GM21619 (cell line): Measurements from ENCODE around the gene SLC35F6.
"Not testable (repeated sequence)": the region's sequence is repeated elsewhere in the genome, so short reads cannot be mapped to it uniquely, and the experiment has no call there.

ENCODE experiments used
- ATAC-seq: cut with Tn5 transposase; IDR thresholded peaks from one replicate; pipeline ENCODE4 v1.9.1; 2021; ENCODE audit not compliant: unreplicated experiment

Gene SLC35F6

GRCh38 chr2:26780203-26780760 lies 16.2 kb downstream of the SLC35F6 start:
- no peak for ATAC-seq

DNA sequence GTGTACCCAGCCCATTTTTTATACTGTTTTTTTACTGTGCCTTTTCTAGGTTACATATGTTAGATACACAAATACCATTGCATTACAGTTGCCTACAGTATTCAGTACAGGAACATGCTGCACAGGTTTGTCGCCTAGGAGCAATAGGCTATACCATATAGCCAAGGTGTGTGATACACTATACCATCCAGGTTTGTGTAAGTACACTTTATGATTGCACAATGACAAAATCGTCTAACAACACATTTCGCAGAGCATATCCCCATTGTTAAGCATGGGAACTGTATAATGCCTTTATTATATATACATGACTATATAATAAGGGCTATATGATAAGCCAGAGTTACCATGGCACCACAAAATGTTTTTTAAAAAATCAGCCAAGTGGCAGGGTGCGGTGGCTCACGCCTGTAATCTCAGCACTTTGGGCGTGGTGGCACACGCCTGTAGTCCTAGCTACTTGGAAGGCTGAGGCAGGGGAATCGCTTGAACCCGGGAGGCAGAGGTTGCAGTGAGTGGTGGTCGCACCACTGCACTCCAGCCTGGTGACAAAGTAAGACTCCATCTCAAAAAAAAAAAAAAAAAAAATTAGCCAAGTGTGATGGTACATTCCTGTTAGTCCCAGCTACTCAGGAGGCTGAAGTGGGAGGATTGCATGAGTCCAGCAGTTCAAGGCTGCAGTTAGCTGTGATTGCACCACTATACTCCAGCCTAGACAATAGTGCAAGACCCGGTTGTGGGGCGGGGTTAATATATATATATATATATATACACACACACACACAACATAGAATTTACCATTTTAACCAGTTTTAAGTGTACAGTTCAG lies 19.0 kb downstream of the SLC35F6 start:
- ATAC-seq: no peak

GRCh38 chr2:26784570-26785234 lies 20.6 kb downstream of the SLC35F6 start:
- no peak for ATAC-seq

DNA sequence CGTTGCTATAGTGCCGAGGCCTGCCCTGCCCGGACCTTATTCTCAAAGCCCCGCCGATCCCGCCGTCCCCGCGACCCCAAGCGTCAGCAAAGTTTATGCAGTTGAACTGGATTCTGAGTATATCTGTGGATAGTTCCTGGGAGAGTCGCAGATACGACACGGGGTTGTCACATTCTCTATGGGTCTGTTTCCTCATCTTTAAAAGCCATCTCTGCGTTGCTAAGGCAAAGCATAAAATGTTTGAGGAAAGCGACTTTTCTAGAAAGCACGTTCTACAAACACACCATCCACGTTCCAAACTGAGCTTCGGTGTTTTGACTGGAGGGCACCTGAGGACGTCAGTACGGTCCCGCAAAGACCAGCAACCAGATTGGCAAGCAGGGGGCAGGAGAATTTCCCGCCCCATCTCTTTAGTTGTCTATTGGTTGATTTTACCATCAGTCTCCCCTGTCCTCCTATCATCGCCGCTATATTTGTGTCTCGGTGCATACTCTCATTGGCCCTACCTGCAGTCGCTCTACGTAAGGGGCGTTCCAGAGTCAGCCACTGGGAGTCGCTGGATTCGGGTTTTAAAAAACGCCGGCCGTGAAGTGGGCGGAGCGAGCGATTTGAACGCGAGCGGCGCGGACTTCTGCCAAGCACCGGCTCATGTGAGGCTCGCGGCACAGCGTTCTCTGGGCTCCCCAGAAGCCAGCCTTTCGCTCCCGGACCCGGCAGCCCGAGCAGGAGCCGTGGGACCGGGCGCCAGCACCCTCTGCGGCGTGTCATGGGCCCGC lies 21.5 kb downstream of the SLC35F6 start, which contains the start of gene CENPA:
TSS of gene CENPA (plus strand) at position 626 of the 776 bp plus-strand sequence. CDS start at position 767, 141 bp downstream.
- peak; percentile 99 for ATAC-seq

GRCh38 chr2:26786207-26787028 lies 22.3 kb downstream of the SLC35F6 start:
- peak; percentile 4 for ATAC-seq

DNA sequence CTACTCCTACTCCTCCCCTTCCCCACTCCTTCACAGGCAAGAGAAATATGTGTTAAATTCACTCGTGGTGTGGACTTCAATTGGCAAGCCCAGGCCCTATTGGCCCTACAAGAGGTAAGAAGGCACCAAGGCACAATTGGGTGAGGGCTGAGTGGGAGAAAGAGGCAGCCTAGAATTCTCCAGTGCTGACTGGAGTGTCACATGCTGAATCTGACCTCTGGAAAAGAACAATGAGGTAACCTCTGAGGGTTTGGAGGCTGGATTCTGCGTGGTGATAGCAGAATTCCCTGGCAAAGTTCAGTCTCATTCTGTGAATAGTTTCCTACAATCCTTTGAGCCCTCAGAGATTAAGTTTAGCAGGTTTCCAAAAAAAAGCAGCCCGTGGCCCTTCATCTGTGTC lies 28.6 kb downstream of the SLC35F6 start:
- ATAC-seq: no peak

DNA sequence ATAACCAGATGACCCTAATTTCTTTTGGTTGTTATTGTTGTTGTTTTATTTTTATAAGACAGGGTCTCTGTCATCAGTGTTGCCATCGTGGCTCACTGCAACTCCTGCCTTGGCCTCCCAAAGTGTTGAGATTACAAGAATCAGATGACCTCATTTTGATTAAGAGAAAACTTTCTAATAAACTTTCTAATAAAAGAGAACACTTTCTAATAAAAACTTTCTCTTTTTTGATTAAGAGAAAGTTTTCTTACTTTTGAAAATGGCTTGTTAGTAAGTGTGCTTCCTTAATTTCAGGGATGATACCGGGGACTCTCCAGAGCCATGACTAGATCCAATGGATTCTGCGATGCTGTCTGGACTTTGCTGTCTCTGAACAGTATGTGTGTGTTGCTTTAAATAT lies 29.4 kb downstream of the SLC35F6 start:
- no peak for ATAC-seq

DNA sequence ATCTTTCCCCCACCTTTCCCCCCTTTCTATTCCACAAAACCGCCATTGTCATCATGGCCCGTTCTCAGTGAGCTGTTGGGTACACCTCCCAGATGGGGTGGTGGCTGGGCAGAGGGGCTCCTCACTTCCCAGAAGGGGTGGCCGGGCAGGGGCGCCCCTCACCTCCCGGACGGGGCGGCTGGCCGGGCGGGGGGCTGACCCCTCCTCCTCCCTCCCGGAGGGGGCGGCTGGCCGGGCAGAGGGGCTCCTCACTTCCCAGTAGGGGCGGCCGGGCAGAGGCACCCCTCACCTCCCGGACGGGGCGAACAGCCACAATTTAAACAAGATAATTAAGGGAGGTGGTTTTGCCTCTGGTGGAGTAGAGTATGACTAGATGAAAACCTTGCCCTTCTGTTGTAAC lies 31.1 kb downstream of the SLC35F6 start:
- ATAC-seq: not testable (repeated sequence)

- ATAC-seq: no peak
Observed at GRCh38 chr2:26801328-26801727, 37.2 kb downstream of the SLC35F6 start.

DNA sequence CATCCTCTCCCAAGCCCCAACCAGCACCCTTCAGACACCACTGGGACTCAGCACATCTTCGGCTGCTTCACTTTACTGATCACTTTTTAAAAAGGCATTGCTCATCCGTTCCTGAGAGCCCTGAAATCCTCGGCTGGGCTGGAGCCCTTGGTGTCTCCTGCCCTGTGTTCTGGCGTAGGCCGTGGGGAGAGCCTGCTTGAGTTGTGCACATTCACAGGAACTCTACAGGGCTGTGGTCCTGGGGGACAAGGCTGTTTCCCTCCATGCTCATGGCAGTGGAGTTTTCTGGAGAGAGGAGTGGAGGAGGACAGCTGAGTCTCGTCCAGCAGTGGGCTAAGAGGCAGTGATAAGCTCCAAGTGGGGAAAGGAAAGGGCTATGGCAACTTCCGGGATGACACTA lies 37.7 kb downstream of the SLC35F6 start:
- no peak for ATAC-seq

DNA sequence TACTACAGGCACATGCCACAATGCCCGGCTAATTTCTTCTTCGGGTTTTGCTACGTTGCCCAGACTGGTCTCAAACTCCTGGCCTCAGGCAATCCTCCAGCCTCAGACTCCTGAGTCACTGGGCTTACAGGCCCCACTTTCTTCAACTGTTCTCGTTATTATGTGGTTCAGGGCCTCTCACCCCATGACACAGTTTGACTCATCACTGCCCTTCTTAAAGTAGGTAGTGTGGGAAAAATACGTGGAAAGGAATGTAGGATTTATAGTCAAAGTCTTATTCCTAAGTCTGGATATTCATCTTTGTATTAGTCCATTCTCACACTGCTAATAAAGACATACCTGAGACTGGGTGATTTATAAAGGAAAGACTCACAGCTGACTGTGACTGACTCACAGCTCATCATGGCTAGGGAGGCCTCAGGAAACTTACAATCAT lies 41.2 kb downstream of the SLC35F6 start:
- no peak for ATAC-seq

- ATAC-seq: no peak
Observed at GRCh38 chr2:26807788-26808460, 43.8 kb downstream of the SLC35F6 start.

GRCh38 chr2:26809211-26809610 lies 45.1 kb downstream of the SLC35F6 start:
- ATAC-seq: no peak

DNA sequence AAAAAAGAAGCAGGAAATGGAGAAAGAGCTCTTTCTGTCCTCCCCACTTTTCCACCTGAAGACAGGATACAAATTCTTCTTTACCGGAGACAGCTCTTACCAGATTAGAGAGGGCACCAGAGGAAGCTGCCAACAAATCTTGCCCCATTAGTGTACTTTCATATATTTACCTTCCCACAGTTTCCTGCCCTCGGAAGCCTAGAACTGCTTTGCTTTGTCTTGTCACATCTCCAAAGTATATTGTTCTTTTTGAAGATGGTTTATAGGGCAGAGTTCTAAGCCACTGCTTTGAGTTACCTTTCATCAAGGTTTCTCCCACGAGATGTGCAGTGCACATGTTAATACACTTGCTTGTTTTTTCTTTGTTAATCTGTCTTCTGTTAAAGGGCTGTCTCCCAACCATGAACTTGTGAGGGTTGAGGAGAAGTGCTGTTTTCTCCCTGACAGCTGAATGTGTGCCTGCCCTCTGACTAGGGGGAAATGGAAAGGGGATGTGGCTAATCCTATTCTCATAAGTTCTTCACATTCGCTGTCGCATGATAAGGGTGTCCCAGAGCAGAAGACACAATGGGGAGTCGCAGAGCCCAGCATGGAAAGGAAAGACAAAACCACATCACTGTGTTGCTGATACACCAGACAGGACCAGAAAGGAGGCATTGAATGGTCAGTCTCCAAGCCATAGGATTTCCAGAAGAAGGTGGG lies 45.9 kb downstream of the SLC35F6 start:
- ATAC-seq: no peak

DNA sequence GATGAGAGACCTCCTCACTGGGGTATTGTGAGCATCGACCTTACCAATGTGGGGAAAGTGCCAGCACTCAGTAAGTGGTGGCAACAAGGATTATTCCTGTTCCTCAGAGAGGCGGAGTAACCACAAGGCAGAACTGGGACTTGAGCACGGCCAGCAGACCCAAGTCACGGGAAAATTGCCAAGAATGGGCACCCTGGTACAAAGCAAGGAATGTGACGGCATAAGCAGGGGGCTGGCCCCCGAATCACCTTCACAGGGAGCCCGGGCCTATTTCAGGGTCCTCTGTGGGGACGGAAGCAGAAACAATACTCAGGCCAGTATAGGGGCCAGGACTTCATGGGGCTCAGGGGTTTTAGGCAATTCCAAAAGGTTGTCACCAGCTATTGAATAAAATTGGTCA lies 47.2 kb downstream of the SLC35F6 start:
- ATAC-seq: no peak

- no peak for ATAC-seq
Observed at GRCh38 chr2:26811791-26812694, 48.0 kb downstream of the SLC35F6 start.

- ATAC-seq: no peak
Observed at GRCh38 chr2:26812731-26813130, 48.6 kb downstream of the SLC35F6 start.
